ENCODE data around the gene CDC42BPG.
A peak's percentile ranks its signal among the peaks of the same experiment; 100 is the strongest.

CDC42BPG gene

GRCh38 chr11:64888406-64888728, 43.9 kb upstream of the CDC42BPG start:
- Histone ChIP-seq H4K20me1 (ENCODE audit: insufficient read depth, low read length, poor library complexity, severe bottlenecking) (no peaks in the 10 kb centered on the region), H3K9ac (ENCODE audit: low read depth, low read length, poor library complexity, severe bottlenecking) (peak overlapping the region; percentile 41), H3K4me3 (ENCODE audit: low read length, poor library complexity, severe bottlenecking) (peak overlapping the region; percentile 64), H3K4me2 (ENCODE audit: low read depth, low read length, poor library complexity, severe bottlenecking) (peak overlapping the region; percentile 68), H3K9me3 (ENCODE audit: insufficient read depth, low read depth, low read length) (no peaks in the 10 kb centered on the region), H3K4me1 (ENCODE audit: insufficient read depth, low read length, poor library complexity, severe bottlenecking) (peaks cover 11% of the 10 kb centered on the region), H3F3A (ENCODE audit: low read depth) (no peaks in the 10 kb centered on the region), H3K36me3 (ENCODE audit: insufficient read depth, low read length) (no peaks in the 10 kb centered on the region), H3K9me2 (replicated peaks; ENCODE audit: low read depth, low read length) (no peaks in the 10 kb centered on the region), H3K27me3 (ENCODE audit: insufficient read depth, low read length, poor library complexity, severe bottlenecking) (no peaks in the 10 kb centered on the region), H2AFZ (ENCODE audit: low read length) (peak overlapping the region; percentile 78), H3K79me2 (ENCODE audit: insufficient read depth, low read length) (no peaks in the 10 kb centered on the region)
- no peak for TF ChIP-seq EZH2phosphoT487 (IDR thresholded peaks at IDR 0.05; ENCODE audit: borderline replicate concordance)
- TF ChIP-seq CTCF (conservative IDR thresholded peaks at IDR 0.05; ENCODE audit: low read length) = no peak

- H3K4me2 ChIP-seq (ENCODE audit: low read depth, low read length, poor library complexity, severe bottlenecking) = peak overlapping the region; percentile 68
- no peaks in the 10 kb centered on the region for H4K20me1 ChIP-seq (ENCODE audit: insufficient read depth, low read length, poor library complexity, severe bottlenecking)
- H3K79me2 ChIP-seq (ENCODE audit: insufficient read depth, low read length) = no peaks in the 10 kb centered on the region
- peak overlapping the region; percentile 64 for H3K4me3 ChIP-seq (ENCODE audit: low read length, poor library complexity, severe bottlenecking)
- H3K9me2 ChIP-seq (replicated peaks; ENCODE audit: low read depth, low read length) = no peaks in the 10 kb centered on the region
- peak; percentile 76 for TF ChIP-seq CTCF (conservative IDR thresholded peaks at IDR 0.05; ENCODE audit: low read length)
- TF ChIP-seq EZH2phosphoT487 (IDR thresholded peaks at IDR 0.05; ENCODE audit: borderline replicate concordance) = no peak
- H3K36me3 ChIP-seq (ENCODE audit: insufficient read depth, low read length) = no peaks in the 10 kb centered on the region
- peak overlapping the region; percentile 41 for H3K9ac ChIP-seq (ENCODE audit: low read depth, low read length, poor library complexity, severe bottlenecking)
- H3K27me3 ChIP-seq (ENCODE audit: insufficient read depth, low read length, poor library complexity, severe bottlenecking) = no peaks in the 10 kb centered on the region
- peak overlapping the region; percentile 78 for H2AFZ ChIP-seq (ENCODE audit: low read length)
- H3K9me3 ChIP-seq (ENCODE audit: insufficient read depth, low read depth, low read length) = no peaks in the 10 kb centered on the region
- peaks cover 11% of the 10 kb centered on the region for H3K4me1 ChIP-seq (ENCODE audit: insufficient read depth, low read length, poor library complexity, severe bottlenecking)
- no peaks in the 10 kb centered on the region for H3F3A ChIP-seq (ENCODE audit: low read depth)
Observed at GRCh38 chr11:64887757-64888405, 43.4 kb upstream of the CDC42BPG start.

- Histone ChIP-seq H4K20me1 (ENCODE audit: insufficient read depth, low read length, poor library complexity, severe bottlenecking) (no peaks in the 10 kb centered on the region), H3K4me2 (ENCODE audit: low read depth, low read length, poor library complexity, severe bottlenecking) (peak overlapping the region; percentile 68), H3K79me2 (ENCODE audit: insufficient read depth, low read length) (no peaks in the 10 kb centered on the region), H3K4me1 (ENCODE audit: insufficient read depth, low read length, poor library complexity, severe bottlenecking) (peaks cover 11% of the 10 kb centered on the region), H2AFZ (ENCODE audit: low read length) (peak overlapping the region; percentile 78), H3K9me3 (ENCODE audit: insufficient read depth, low read depth, low read length) (no peaks in the 10 kb centered on the region), H3K4me3 (ENCODE audit: low read length, poor library complexity, severe bottlenecking) (peak overlapping the region; percentile 64), H3F3A (ENCODE audit: low read depth) (no peaks in the 10 kb centered on the region), H3K36me3 (ENCODE audit: insufficient read depth, low read length) (no peaks in the 10 kb centered on the region), H3K9me2 (replicated peaks; ENCODE audit: low read depth, low read length) (no peaks in the 10 kb centered on the region), H3K27me3 (ENCODE audit: insufficient read depth, low read length, poor library complexity, severe bottlenecking) (no peaks in the 10 kb centered on the region), H3K9ac (ENCODE audit: low read depth, low read length, poor library complexity, severe bottlenecking) (peak overlapping the region; percentile 29)
- TF ChIP-seq EZH2phosphoT487 (IDR thresholded peaks at IDR 0.05; ENCODE audit: borderline replicate concordance) = no peak
- no peak for TF ChIP-seq CTCF (conservative IDR thresholded peaks at IDR 0.05; ENCODE audit: low read length)
Observed at GRCh38 chr11:64887234-64887756, 42.8 kb upstream of the CDC42BPG start.
